Kidney (tissue), 14 donors: ENCODE measurements around the gene TSC2. TPM values are rescaled to one million over a fixed set of nuclear protein-coding genes. Genes with fewer than 3 reads are reported as not detected.

Source experiments
- DNase-seq, 5 donors: peaks; one replicate each; pipeline ENCODE4 v3.0.0-alpha.2; 2013 to 2020
- FAIRE-seq: peaks from 2 replicates; lab custom pipeline; 2012; peaks lifted over from hg19 to GRCh38; lab: Jason Lieb, UNC
- H3K27ac ChIP-seq, 2 donors: one replicate each; pipeline ENCODE4 v1.7.0; 2013; ENCODE audit warnings: low read depth in 2 of 2, low read length in 2 of 2, inconsistent platforms in 1 of 2
- H3K27me3 ChIP-seq: one replicate; pipeline ENCODE4 v1.7.1; 2013; ENCODE audit warnings: low read length, inconsistent platforms; ENCODE audit not compliant: control insufficient read depth, insufficient read depth
- H3K36me3 ChIP-seq, 3 donors: one replicate each; pipeline versions ENCODE4 v1.7.0 to v1.7.1; 2013; ENCODE audit warnings: low read length in 3 of 3, control low read depth in 1 of 3, inconsistent platforms in 1 of 3; ENCODE audit not compliant: insufficient read depth in 3 of 3, control insufficient read depth in 2 of 3
- H3K4me1 ChIP-seq, 3 donors: one replicate each; pipeline versions ENCODE4 v1.7.0 to v1.7.1; 2013; ENCODE audit warnings: low read length in 3 of 3, inconsistent platforms in 1 of 3, low read depth in 1 of 3; ENCODE audit not compliant: control insufficient read depth in 2 of 3, insufficient read depth in 2 of 3
- H3K4me3 ChIP-seq, 3 donors: one replicate each; pipeline versions ENCODE4 v1.7.0 to v1.8.1; 2013; ENCODE audit warnings: low read length in 3 of 3, control low read depth in 1 of 3, inconsistent platforms in 1 of 3
- H3K9ac ChIP-seq, 3 donors: one replicate each; pipeline versions ENCODE4 v1.7.0 to v1.7.1; 2013; ENCODE audit warnings: low read length in 3 of 3, control low read depth in 1 of 3, inconsistent platforms in 1 of 3
- H3K9me3 ChIP-seq, 3 donors: one replicate each; pipeline versions ENCODE4 v1.7.0 to v1.7.1; 2013; ENCODE audit warnings: low read length in 3 of 3, control low read depth in 1 of 3, inconsistent platforms in 1 of 3; ENCODE audit not compliant: control insufficient read depth in 2 of 3, insufficient read depth in 1 of 3
- CTCF ChIP-seq: IDR thresholded peaks from 3 replicates; pipeline ENCODE4 v1.5.1; 2012; ENCODE audit warnings: mild to moderate bottlenecking, moderate library complexity, borderline replicate concordance; ENCODE audit not compliant: insufficient read depth; ENCODE audit errors: extremely low read depth
- intact Hi-C: fragments of 100-400 bp; cut with DNase I; formaldehyde crosslinking; loops from one replicate; pipeline ENCODE4 v1.11.1; 2022
- polyA plus RNA-seq: library from polyadenylated mRNA; stranded (reverse); fragments of 350-450 nt; fragmentation: Illumina TruSeq; extraction: RNeasy Lipid Tissue Mini Kit (QIAGEN cat#74804); gene quantifications from one replicate; pipeline ENCODE4 v1.2.3, GENCODE V29; 2014; ENCODE audit warnings: low read depth, low replicate concordance; ENCODE audit not compliant: insufficient read depth
- total RNA-seq: library from RNA; stranded (reverse); fragmentation: NEBNext Ultra II Directional; extraction: Animal tissue kit (Norgen Biotek cat#: 25700); gene quantifications from one replicate; pipeline ENCODE4 v1.2.1, GENCODE V29; 2021
- donor health status: control.
- donor health status: control.
- donor health status: control.
- donor health status: control.
- donor health status: control.
- donor health status: DM: yes; HTN: yes; CAD: no.
- donor health status: Normal renal cell carcinoma (clear cell type).

Gene TSC2
- total and polyA plus RNA-seq, 2 donors from 2014 or later, result 40.0 to 151 TPM

GRCh38 chr16:1998852-1999801 is 48.7 kb upstream of the TSC2 start:
- H3K27ac ChIP-seq, result no peak overlapping the region
- no peak for FAIRE-seq
- intact Hi-C loops, result no loop called here
- no peak overlapping the region for H3K4me3 ChIP-seq
- H3K27me3 ChIP-seq, result no peaks in the 10 kb centered on the region
- DNase-seq, result peak in 1 of 5 donors; percentile 76
- H3K4me1 ChIP-seq, result peaks cover 0 to 4% (median 0%) of the 10 kb centered on the region in 3 donors
- no peak overlapping the region for H3K9ac ChIP-seq
- TF ChIP-seq CTCF, result no peak
- H3K9me3 ChIP-seq, result no peaks in the 10 kb centered on the region
- H3K36me3 ChIP-seq, result peaks cover 0 to 33% (median 14%) of the 10 kb centered on the region in 3 donors

GRCh38 chr16:1999866-2000514 is 47.8 kb upstream of the TSC2 start:
- H3K9ac ChIP-seq, result no peak overlapping the region
- TF ChIP-seq CTCF, result no peak
- DNase-seq (peak in 1 of 5 donors; percentile 81), FAIRE-seq (no peak)
- no peak overlapping the region for H3K4me3 ChIP-seq
- H3K9me3 ChIP-seq, result no peaks in the 10 kb centered on the region
- H3K36me3 ChIP-seq, result peaks cover 0 to 33% (median 14%) of the 10 kb centered on the region in 3 donors
- H3K4me1 ChIP-seq, result peaks cover 0 to 13% (median 0%) of the 10 kb centered on the region in 3 donors
- intact Hi-C loops, result no loop called here
- H3K27me3 ChIP-seq, result no peaks in the 10 kb centered on the region
- no peak overlapping the region for H3K27ac ChIP-seq

GRCh38 chr16:2001035-2001434 is 46.8 kb upstream of the TSC2 start:
- DNase-seq (peak in 1 of 5 donors; percentile 63), FAIRE-seq (no peak)
- intact Hi-C loops, result no loop called here
- Histone ChIP-seq H3K4me3 (no peak overlapping the region), H3K9me3 (no peaks in the 10 kb centered on the region), H3K27ac (no peak overlapping the region), H3K27me3 (no peaks in the 10 kb centered on the region), H3K4me1 (peaks cover 0 to 15% (median 0%) of the 10 kb centered on the region in 3 donors), H3K9ac (no peak overlapping the region), H3K36me3 (peaks cover 0 to 33% (median 14%) of the 10 kb centered on the region in 3 donors)
- TF ChIP-seq CTCF, result no peak
